Prostate gland (tissue), 2 donors: ENCODE results near the gene GALNT14.

Experiments
- POLR2A ChIP-seq: fragments of 450-650 bp; IDR thresholded peaks from one replicate; pipeline ENCODE4 v1.6.1; 2016; ENCODE audit warnings: antibody characterized with exemption, mild to moderate bottlenecking
- POLR2AphosphoS5 ChIP-seq: sonication (generic); formaldehyde crosslinking; IDR thresholded peaks from one replicate; pipeline ENCODE4 v1.6.1; 2017; ENCODE audit warnings: antibody characterized with exemption
- TF ChIP-seq, protein P1 (sequence below), 4 experiments: fragments of 200-600 bp in 2 of 4; fragments of 450-650 bp in 2 of 4; sonication (generic) in 2 of 4; IDR thresholded peaks; 1 replicate in 3 of 4; 2 replicates in 1 of 4; pipeline ENCODE4 v1.5.1; 2016 to 2019; ENCODE audit warnings: antibody characterized with exemption in 4 of 4, mild to moderate bottlenecking in 2 of 4, moderate library complexity in 2 of 4

- TF ChIP-seq POLR2A, result no peak
- TF ChIP-seq, protein P1, sequence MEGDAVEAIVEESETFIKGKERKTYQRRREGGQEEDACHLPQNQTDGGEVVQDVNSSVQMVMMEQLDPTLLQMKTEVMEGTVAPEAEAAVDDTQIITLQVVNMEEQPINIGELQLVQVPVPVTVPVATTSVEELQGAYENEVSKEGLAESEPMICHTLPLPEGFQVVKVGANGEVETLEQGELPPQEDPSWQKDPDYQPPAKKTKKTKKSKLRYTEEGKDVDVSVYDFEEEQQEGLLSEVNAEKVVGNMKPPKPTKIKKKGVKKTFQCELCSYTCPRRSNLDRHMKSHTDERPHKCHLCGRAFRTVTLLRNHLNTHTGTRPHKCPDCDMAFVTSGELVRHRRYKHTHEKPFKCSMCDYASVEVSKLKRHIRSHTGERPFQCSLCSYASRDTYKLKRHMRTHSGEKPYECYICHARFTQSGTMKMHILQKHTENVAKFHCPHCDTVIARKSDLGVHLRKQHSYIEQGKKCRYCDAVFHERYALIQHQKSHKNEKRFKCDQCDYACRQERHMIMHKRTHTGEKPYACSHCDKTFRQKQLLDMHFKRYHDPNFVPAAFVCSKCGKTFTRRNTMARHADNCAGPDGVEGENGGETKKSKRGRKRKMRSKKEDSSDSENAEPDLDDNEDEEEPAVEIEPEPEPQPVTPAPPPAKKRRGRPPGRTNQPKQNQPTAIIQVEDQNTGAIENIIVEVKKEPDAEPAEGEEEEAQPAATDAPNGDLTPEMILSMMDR (IDR thresholded peaks at IDR 0.05), result no peak
- TF ChIP-seq POLR2AphosphoS5, result no peak
Measured at GRCh38 chr2:30998672-30999071, 139.6 kb downstream of the GALNT14 start.
